SK-N-SH treated with all-trans-retinoic acid at 6 μM for 48 hours (cell line): ENCODE results near the gene TMEM164.
"Not testable (repeated sequence)": the region's sequence is repeated elsewhere in the genome, so short reads cannot be mapped to it uniquely, and the experiment has no call there.

ENCODE experiments used
- ARNTL ChIP-seq: fragments of 450-650 bp; formaldehyde crosslinking; IDR thresholded peaks from 2 replicates; pipeline ENCODE4 v1.5.0; 2020; ENCODE audit warnings: low read depth, mild to moderate bottlenecking, moderate library complexity, borderline replicate concordance
- BACH2 ChIP-seq: fragments of 250-450 bp; sonication (Bioruptor Pico); IDR thresholded peaks from 2 replicates; pipeline ENCODE4 v1.9.0; 2021; ENCODE audit warnings: mild to moderate bottlenecking, borderline replicate concordance
- CREB5 ChIP-seq: fragments of 250-450 bp; sonication (Bioruptor Pico); IDR thresholded peaks from 2 replicates; pipeline ENCODE4 v1.5.1; 2020; ENCODE audit warnings: low read depth, mild to moderate bottlenecking, moderate library complexity
- CSRNP3 ChIP-seq: fragments of 250-450 bp; sonication (Bioruptor Pico); IDR thresholded peaks from 2 replicates; pipeline ENCODE4 v1.5.1; 2021; ENCODE audit warnings: mild to moderate bottlenecking, moderate library complexity
- OSR1 ChIP-seq: fragments of 250-450 bp; sonication (Bioruptor Pico); IDR thresholded peaks from 2 replicates; pipeline ENCODE4 v1.8.0; 2022; ENCODE audit warnings: moderate library complexity, mild to moderate bottlenecking, inconsistent platforms
- PATZ1 ChIP-seq: fragments of 250-450 bp; sonication (Bioruptor Pico); IDR thresholded peaks from 2 replicates; pipeline ENCODE4 v1.8.0; 2020; ENCODE audit warnings: mild to moderate bottlenecking, moderate library complexity, borderline replicate concordance
- RARB ChIP-seq: fragments of 250-450 bp; sonication (Bioruptor Pico); IDR thresholded peaks from 2 replicates; pipeline ENCODE4 v1.8.0; 2021; ENCODE audit warnings: mild to moderate bottlenecking, moderate library complexity
- ZFP3 ChIP-seq: fragments of 250-450 bp; sonication (Bioruptor Pico); IDR thresholded peaks from 2 replicates; pipeline ENCODE4 v1.5.0; 2020; ENCODE audit warnings: mild to moderate bottlenecking, moderate library complexity
- ZFP30 ChIP-seq: fragments of 450-650 bp; formaldehyde crosslinking; IDR thresholded peaks from 2 replicates; pipeline ENCODE4 v1.5.0; 2022; ENCODE audit warnings: mild to moderate bottlenecking, moderate library complexity
- ZNF565 ChIP-seq: fragments of 450-650 bp; formaldehyde crosslinking; conservative IDR thresholded peaks from 2 replicates; pipeline ENCODE4 v1.5.0; 2020; ENCODE audit warnings: low read depth, mild to moderate bottlenecking, moderate library complexity

- not testable (repeated sequence) for TF ChIP-seq OSR1 (CRISPR knock-in tag); CSRNP3; ZNF565 (CRISPR knock-in tag); RARB; ZFP30 (CRISPR knock-in tag); ARNTL; PATZ1 (CRISPR knock-in tag); CREB5 (CRISPR knock-in tag); BACH2 (CRISPR knock-in tag); ZFP3 (CRISPR knock-in tag)
Observed at GRCh38 chrX:109985210-109985609, 17.7 kb upstream of the TMEM164 start.
